ENCODE measurements around the gene FEZ2. TPM values are rescaled to one million over a fixed set of nuclear protein-coding genes. Genes with fewer than 3 reads are reported as not detected.

The FEZ2 gene
- polyA plus RNA-seq, 1 donor (not counting 4 experiments of a cell fraction or from before 2014, with no cell fraction given) = 56.2 TPM

GRCh38 chr2:36577884-36578283 is 20.1 kb downstream of the FEZ2 start:
- H3K79me2 ChIP-seq (ENCODE audit: control insufficient read depth, insufficient read depth, low read length) = peaks cover 4% of the 10 kb centered on the region
- no peaks in the 10 kb centered on the region for H3K27me3 ChIP-seq (ENCODE audit: control insufficient read depth, extremely low read depth, insufficient read depth, low read length)
- H2AFZ ChIP-seq (ENCODE audit: control insufficient read depth, low read length) = no peak overlapping the region
- peaks cover 6% of the 10 kb centered on the region for H3K4me1 ChIP-seq (ENCODE audit: control insufficient read depth, extremely low read depth, insufficient read depth, low read length)
- H4K20me1 ChIP-seq (ENCODE audit: control insufficient read depth, extremely low read depth, insufficient read depth, low read length) = no peaks in the 10 kb centered on the region
- no peaks in the 10 kb centered on the region for H3K9me3 ChIP-seq (ENCODE audit: control insufficient read depth, low read depth, low read length)
- H3K4me3 ChIP-seq (ENCODE audit: control insufficient read depth in 2 of 3, extremely low read depth in 1 of 3, insufficient read depth in 2 of 3, low read depth in 1 of 3, low read length in 3 of 3) = no peak overlapping the region
- H3K9me1 ChIP-seq (ENCODE audit: control insufficient read depth, extremely low read depth, insufficient read depth, low read length) = no peaks in the 10 kb centered on the region
- FAIRE-seq = no peak
- peaks cover 15 to 29% of the 10 kb centered on the region in 2 experiments for H3K36me3 ChIP-seq (ENCODE audit: control insufficient read depth in 2 of 2, extremely low read depth in 1 of 2, insufficient read depth in 2 of 2, low read length in 2 of 2)
- no peak overlapping the region for H3K9ac ChIP-seq (ENCODE audit: control insufficient read depth, extremely low read depth, insufficient read depth, low read length)
- dilution Hi-C loops (cut with MboI; ENCODE audit: extremely low pct_ligation_motif_present, low sequenced_read_pairs) = no loop called here
- no peak overlapping the region for H3K27ac ChIP-seq (ENCODE audit: control insufficient read depth, insufficient read depth, low read length)
- DNase-seq (ENCODE audit: low read depth, low spot score) = no peak
- TF ChIP-seq EZH2 (IDR thresholded peaks at IDR 0.05; ENCODE audit: low read length) (no peak), CTCF (optimal IDR thresholded peaks at IDR 0.05 in 1 of 3, IDR thresholded peaks at IDR 0.05 in 1 of 3, conservative IDR thresholded peaks at IDR 0.05 in 1 of 3; ENCODE audit: extremely low read depth in 1 of 3, insufficient read depth in 2 of 3, low read length in 3 of 3) (no peak)
- H3K4me2 ChIP-seq (ENCODE audit: control insufficient read depth, extremely low read depth, insufficient read depth, low read depth, low read length) = no peak overlapping the region

- Histone ChIP-seq H3K27me3 (ENCODE audit: control insufficient read depth, extremely low read depth, insufficient read depth, low read length) (no peaks in the 10 kb centered on the region), H3K9ac (ENCODE audit: control insufficient read depth, extremely low read depth, insufficient read depth, low read length) (no peak overlapping the region), H3K4me2 (ENCODE audit: control insufficient read depth, extremely low read depth, insufficient read depth, low read depth, low read length) (no peak overlapping the region), H3K9me3 (ENCODE audit: control insufficient read depth, low read depth, low read length) (no peaks in the 10 kb centered on the region), H2AFZ (ENCODE audit: control insufficient read depth, low read length) (no peak overlapping the region), H3K4me1 (ENCODE audit: control insufficient read depth, extremely low read depth, insufficient read depth, low read length) (peaks cover 16% of the 10 kb centered on the region), H3K4me3 (ENCODE audit: control insufficient read depth in 2 of 3, extremely low read depth in 1 of 3, insufficient read depth in 2 of 3, low read depth in 1 of 3, low read length in 3 of 3) (no peak overlapping the region), H4K20me1 (ENCODE audit: control insufficient read depth, extremely low read depth, insufficient read depth, low read length) (no peaks in the 10 kb centered on the region), H3K36me3 (ENCODE audit: control insufficient read depth in 2 of 2, extremely low read depth in 1 of 2, insufficient read depth in 2 of 2, low read length in 2 of 2) (peaks cover 3 to 20% of the 10 kb centered on the region in 2 experiments), H3K27ac (ENCODE audit: control insufficient read depth, insufficient read depth, low read length) (no peak overlapping the region), H3K79me2 (ENCODE audit: control insufficient read depth, insufficient read depth, low read length) (peaks cover 11% of the 10 kb centered on the region), H3K9me1 (ENCODE audit: control insufficient read depth, extremely low read depth, insufficient read depth, low read length) (no peaks in the 10 kb centered on the region)
- dilution Hi-C loops (cut with MboI; ENCODE audit: extremely low pct_ligation_motif_present, low sequenced_read_pairs) = no loop called here
- DNase-seq (ENCODE audit: low read depth, low spot score) (no peak), FAIRE-seq (no peak)
- TF ChIP-seq EZH2 (IDR thresholded peaks at IDR 0.05; ENCODE audit: low read length) (no peak), CTCF (optimal IDR thresholded peaks at IDR 0.05 in 1 of 3, IDR thresholded peaks at IDR 0.05 in 1 of 3, conservative IDR thresholded peaks at IDR 0.05 in 1 of 3; ENCODE audit: extremely low read depth in 1 of 3, insufficient read depth in 2 of 3, low read length in 3 of 3) (no peak)
Measured at GRCh38 chr2:36574560-36574959, 23.4 kb downstream of the FEZ2 start.
